Skeletal muscle cell (primary cell): ENCODE results near the gene SEMA3E.
A peak's percentile ranks its signal among the peaks of the same experiment; 100 is the strongest.

Experiments
- DNase-seq: peaks from one replicate; pipeline ENCODE4 v3.0.0-alpha.2; 2010; ENCODE audit warnings: low read depth
- H3K4me3 ChIP-seq: 2 replicates; pipeline ENCODE4 v1.5.1; 2011; ENCODE audit warnings: low read depth, mild to moderate bottlenecking, control low read depth, low read length, moderate library complexity

SEMA3E gene

DNA sequence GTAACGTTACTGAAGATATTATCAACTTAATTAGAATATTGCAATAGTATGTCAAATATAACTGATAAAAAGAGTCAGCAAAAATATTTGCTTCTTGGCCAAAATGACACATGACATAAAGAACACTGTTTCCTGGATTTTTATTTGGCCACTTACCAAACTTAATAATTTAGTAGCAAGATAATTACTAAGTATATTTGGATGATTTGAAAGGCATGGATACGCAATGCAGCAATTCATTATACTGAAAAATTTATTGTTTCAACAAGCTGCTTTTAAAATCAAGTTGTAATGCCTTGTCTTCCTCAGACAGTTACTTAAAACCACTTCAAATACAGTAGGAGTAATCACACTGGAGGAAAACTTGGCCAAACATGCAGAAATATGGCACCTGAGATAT, 234.0 kb downstream of the SEMA3E start:
- no peak for DNase-seq
- no peak overlapping the region for H3K4me3 ChIP-seq

DNA sequence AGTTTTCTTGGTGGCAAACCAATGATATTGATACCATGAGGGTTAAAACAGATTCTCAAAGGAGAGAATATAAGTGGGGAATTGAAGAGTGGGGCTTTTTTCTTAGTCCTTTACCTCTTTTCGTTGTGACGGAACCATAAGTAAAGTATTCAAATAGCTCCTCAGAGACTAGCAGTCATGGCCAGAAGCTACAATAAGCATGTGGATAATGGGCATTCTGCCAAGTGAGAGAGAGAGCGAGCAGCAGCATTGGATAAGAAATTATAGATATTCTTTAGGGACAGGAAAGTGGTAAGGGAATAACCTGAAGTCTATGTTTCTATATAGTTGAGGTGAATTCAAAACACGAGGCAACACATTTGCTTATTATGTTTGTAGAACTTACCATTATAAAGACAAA, 235.1 kb downstream of the SEMA3E start:
- peak; percentile 43 for DNase-seq
- H3K4me3 ChIP-seq, result no peak overlapping the region

DNA sequence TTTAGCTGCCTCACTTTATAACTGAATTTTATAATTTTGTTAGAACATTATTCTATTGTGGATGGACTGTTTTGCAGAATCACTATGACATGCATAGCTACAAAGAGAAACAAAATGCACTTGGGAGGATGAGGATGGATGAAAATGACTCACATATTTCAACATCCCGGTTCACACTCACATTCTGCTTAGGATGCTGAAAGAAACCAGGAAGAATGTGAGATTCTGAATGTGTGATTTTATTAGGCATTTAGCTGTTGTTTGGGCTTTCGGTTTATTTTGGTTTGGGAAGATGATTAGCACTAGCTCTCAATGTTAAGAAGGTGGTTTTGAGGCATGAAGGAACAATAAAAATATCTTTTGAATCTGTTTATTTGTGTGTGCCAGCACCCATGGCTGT, 235.5 kb downstream of the SEMA3E start:
- peak; percentile 61 for DNase-seq
- H3K4me3 ChIP-seq, result no peak overlapping the region

DNA sequence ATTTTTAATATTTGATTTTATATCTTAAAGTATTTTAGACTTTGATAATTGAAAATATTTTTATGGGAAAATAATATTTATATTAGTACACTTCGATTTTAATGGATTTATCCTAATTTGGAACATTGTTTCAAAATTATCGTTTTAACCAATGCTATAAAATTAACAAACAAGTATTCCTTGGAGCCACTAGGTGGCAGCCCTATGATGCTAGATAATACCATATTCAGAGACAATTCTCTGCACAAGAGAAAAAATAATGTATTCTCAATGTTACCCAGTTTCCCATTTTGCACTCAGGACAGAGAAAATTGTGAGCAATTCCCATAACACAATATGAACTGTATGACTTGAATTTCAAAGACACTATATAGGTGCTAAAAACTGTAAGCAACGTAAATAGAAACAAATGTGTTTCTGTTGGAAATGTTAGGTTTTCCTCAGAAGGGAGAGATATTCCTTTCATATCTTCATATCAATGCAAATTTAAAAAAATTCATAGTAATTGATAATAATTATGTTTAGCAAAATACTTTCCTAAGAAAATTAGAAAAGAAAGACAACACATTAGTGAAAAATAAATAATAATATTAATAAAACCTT, 237.8 kb downstream of the SEMA3E start:
- DNase-seq, result no peak
- H3K4me3 ChIP-seq, result no peak overlapping the region

DNA sequence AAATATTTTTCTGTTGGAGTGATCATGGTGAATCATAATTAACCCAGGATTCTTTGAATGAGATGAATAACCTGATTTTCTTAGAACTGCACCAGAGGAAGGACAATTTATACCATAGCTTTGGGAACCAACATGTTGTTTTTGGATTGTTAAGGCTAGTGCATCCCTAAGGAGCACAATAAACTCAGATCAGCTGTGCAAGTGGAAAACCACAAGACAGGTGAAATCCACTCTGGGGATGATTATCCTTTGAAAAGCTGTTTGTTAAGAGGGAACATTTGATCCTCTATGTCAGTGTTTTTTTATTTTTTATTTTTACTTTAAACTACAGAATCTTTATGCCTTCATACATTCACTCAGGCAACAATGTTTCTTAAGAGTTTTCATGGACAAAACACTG, 254.2 kb downstream of the SEMA3E start:
- no peak for DNase-seq
- no peak overlapping the region for H3K4me3 ChIP-seq

DNA sequence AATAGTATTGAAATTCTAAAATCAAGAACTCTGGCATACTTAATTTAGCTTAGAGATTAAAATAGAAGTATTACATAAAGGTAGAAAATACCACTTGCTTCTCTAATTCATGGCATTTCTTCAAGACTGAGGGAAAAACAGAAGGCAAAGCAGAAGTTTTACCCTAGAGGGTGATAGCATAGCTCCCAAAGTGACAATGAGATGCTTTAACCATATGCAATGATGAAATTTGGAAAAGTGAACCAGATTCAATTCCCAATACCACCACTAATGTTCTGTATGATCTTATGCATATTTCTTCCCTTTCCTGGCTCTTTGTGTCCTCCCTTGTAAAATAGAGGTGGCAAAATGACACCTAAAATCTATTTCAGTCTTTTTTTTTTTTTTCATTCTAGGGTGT, 260.5 kb downstream of the SEMA3E start:
- no peak for DNase-seq
- no peak overlapping the region for H3K4me3 ChIP-seq

DNA sequence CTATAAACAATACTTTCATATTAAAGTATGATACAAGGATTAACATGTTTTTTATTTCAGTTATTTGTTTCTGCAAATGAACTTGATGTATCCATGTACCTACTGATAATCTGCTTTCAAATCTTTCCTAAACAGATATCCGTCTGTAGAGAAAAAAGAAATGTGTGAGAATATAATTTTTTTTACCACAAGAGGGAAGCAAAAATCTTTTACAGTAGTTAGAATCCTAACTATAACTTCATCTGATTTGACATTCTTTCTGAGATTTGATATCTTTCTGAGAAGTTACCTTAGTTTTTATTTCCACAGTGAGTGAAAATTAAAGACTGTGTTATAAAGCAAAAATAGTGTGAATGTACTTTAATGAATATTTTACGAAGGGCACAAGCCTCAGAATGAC, 282.3 kb downstream of the SEMA3E start:
- no peak overlapping the region for H3K4me3 ChIP-seq
- DNase-seq, result no peak

DNA sequence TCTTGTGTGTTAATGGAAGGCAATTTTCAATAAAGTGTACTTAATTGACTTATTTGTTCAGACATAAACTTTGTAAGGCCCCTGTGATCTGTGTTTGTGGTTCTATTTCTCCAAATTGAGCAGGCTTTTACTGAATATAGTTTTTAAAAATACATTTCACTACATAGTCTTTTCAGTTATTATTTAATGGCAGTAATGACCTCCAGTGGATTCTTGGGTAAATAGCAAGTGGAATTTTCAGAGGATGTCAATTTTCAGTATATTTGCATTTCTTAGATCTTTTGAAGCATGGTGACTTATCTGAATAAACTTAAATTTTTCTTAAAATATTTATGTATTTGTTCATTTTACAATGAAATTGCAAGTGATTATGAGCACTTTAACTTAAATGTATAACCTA, 283.2 kb downstream of the SEMA3E start:
- no peak for DNase-seq
- no peak overlapping the region for H3K4me3 ChIP-seq

DNA sequence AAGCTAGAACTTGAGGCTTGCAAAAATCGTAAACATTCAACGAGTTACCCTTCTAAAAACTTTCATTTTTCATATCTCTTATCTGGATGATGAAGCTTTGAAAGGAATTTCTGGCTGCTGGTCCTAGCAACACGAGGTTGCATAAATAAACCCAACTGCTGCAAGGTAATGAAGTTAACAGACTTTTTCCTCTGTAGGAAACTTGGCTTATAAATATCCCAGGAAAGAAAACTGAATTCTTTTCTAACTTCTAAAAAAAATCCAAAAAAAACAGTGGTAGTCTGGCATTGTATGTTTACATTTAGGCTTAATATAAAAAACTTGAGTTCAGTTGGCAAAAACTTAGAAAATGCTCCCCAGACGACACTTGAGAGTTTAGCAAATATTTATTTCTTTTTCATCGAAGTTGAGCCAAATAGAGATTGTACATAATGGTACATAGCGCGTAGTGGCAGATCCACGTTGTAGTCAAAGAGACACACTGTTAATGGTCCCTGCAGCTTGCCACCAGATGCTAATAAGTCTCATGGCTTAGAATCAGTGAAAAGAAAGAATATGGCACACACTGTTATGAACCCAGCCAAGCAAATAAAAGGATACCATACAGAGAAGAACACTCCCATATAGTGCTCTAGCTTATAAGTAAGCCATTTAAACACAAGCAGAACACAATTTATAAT, 285.9 kb downstream of the SEMA3E start:
- no peak overlapping the region for H3K4me3 ChIP-seq
- no peak for DNase-seq

DNA sequence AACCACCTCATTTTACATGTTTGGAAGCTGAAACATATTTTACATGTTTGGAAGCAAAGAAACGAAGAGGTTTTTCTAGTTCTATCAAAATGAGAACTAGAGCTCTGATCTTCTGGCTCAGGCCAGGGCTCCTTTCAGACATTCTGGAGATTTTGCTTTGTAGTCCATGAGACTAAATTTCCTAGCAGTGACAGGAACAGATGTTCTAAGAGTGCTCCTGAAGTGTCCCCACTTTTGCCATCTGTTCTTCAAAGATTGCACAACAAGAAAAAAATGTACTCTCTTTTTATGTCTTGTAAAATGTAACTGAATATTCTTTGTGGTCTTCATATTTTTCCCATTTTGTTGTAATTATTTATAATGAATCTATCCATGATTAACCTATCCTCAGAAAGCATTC, 289.8 kb downstream of the SEMA3E start:
- DNase-seq, result no peak
- no peak overlapping the region for H3K4me3 ChIP-seq

DNA sequence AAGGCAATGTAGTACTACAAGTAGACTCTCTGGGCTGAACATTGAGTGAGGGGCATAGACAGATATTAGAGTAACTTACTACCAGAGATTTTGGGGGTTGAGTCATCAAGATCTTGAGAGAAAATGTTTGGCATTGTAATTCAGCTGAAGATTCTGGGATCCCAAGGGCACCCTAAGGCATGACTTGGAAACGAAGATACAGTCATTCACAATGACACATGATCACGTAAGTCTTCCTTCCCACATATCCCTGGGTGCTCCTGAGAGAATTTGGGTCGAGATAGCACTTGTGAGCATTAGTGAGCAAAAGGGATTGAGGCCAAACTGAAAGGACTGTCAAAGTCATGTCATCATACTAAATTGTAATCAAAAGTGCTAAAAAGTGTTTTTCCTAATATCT, 293.8 kb downstream of the SEMA3E start:
- H3K4me3 ChIP-seq, result no peak overlapping the region
- DNase-seq, result peak; percentile 21

DNA sequence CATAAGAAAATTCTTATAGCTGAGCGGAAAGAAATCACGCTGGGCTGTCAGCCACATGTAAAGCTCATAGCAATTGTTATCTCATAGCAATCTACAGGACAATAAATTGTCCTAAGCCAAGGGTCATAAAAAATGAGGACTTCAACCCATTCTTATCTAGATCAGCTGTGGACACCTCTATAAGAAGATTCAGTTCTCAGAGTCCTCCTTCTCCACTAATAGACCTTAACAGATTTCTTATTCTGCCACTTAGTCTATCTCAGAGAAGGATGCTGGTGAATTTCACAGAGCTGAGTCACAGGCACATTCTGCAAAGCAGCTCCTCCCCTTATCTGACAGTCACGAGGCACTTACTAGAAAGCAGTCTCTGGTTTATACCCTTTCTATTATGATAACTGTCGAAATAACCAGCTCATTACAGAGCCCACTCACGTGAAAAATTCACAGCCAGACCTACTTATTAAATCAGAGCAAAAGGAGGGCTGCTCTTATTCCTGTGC, 300.9 kb downstream of the SEMA3E start:
- H3K4me3 ChIP-seq, result no peak overlapping the region
- peak; percentile 30 for DNase-seq

DNA sequence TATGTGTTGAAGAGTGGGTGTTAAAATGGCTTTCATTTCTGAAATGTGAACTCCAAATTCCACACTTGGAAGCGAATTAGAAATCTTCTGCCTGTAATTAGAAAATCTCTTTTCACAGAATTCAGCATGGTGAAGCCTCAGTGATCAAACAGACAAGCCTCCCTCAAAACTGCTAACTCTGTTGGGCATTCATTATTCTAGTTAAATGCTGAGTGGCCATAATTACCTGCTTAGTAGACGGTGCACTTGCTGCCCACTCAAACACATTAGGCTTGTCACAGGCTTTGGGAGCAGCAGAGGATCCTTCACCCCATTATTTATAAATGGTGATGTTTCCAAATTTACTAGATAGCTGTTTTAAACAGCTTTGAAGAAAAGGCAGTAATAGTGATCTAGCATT, 309.0 kb downstream of the SEMA3E start:
- DNase-seq, result no peak
- H3K4me3 ChIP-seq, result no peak overlapping the region

DNA sequence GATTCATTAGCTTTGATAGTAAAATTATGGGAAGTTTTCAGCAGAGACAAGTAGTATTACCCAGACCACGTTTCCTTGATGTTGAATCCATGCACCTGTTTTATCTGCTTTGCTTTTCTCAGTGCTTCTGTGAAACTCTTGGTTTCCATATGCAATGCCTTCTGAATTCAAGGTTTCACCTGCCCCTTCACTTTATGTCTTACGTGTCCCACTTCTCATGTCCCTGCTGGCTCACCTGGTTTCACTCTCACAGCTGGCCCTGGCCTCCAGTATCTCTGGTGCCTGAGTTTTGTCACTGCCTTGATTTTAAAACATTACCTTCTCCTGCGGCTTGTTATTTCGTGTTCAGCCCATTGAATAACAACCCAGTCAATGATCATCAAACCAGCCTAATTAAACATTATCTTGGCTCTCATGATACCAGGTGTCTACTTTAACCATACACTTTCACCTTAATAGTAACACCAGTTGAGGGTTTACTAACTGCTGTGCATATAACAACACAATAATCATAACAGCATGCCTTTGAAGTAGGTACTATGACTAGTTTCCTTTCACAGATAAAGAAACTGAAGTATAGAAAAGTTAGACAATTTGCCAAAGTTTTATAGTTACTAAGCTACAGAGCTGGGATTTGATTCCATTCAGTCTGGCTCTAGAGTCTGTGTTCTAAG, 310.5 kb downstream of the SEMA3E start:
- no peak overlapping the region for H3K4me3 ChIP-seq
- DNase-seq, result no peak

DNA sequence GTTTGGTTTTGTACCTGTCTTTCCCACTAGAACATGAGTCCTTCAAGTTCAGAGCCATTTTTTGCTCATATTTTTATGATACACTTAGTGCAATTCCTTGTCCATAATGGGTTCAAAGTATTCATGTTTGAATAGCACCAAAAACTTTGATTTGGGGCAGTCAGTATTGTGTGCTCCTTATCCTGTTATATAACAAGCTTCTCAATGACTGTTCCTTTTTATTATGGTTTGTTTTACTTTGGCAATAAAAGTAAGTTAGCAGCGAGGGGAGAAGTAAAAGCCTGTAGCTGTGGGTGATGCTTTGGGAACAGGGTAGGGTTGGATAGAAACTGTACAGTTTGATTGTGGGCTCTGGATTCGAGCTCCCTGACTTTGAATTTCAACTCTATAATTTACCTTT, 311.9 kb downstream of the SEMA3E start:
- DNase-seq, result no peak
- no peak overlapping the region for H3K4me3 ChIP-seq

DNA sequence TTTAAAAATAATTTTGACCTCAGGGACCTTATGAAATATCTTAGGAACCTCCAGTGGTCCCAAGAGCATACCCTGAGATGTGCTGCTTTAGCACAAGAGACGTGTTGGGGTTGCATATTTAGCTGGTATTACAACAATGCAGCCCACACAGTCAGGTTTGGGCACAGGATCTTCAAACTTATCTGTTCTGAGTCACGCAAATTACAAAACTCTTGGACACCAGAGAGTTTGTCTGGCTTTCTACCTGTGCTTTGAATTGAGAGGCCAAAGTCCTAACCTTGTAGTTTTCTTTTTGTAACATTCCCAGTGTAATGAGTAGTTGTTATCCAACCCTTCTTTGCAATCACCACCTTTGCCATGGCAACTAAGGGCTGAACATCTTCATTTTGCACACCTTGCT, 322.7 kb downstream of the SEMA3E start:
- H3K4me3 ChIP-seq, result no peak overlapping the region
- no peak for DNase-seq

DNA sequence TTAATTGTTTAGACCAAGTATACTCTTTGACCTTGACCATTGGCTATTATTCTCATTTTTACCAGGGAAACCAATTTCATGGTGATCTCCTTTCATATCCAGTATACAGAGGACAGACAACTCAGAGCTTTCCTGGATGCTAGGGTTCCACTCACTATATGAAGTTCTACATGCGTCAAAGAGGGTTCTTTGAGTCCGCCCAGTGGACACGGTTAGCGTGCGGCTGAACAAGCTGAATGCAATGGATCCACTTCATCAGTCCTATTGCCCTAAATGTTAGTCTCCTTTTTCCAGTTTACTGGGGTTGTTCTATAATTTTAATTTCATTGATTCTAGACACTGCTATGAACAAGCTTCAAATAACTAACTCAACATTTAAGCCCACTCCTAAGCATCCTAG, 323.9 kb downstream of the SEMA3E start:
- no peak for DNase-seq
- no peak overlapping the region for H3K4me3 ChIP-seq

DNA sequence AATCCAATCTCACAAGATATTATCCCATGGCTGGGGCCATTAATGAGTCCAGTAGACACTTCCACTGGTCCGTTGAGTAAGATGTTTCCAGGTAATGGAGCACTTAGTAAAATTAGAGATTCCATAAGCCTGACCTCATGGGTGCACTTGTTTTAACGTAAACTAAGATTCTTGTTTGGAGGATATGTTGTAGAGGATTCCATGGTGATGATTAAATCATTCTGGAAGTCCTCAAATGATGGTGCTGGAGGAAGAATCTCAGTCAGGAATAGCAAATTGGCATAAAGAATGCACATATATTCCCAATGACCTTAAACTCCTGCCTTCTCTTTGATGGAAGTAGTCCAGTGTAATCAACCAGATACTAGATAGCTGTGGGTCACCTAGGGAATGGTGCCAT, 324.3 kb downstream of the SEMA3E start:
- DNase-seq, result no peak
- H3K4me3 ChIP-seq, result no peak overlapping the region

DNA sequence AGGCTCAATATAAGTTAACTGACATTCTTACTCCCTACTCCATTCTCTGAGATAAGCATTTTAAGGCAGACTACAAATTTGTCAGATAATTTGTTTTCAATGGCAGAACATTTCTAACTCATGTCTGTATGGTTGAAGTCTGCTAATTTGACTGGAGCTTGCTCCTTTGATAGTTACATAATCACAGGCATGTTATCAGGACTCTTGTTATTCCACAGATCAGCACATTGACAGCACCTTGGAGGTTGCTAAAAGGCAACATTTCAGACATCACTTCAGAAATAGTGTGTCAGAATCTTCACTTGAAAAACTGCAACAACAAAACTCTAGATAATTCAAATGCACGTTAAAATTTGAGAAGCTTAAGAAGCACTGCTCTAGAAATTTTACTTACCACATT, 327.9 kb downstream of the SEMA3E start:
- DNase-seq, result no peak
- H3K4me3 ChIP-seq, result no peak overlapping the region

DNA sequence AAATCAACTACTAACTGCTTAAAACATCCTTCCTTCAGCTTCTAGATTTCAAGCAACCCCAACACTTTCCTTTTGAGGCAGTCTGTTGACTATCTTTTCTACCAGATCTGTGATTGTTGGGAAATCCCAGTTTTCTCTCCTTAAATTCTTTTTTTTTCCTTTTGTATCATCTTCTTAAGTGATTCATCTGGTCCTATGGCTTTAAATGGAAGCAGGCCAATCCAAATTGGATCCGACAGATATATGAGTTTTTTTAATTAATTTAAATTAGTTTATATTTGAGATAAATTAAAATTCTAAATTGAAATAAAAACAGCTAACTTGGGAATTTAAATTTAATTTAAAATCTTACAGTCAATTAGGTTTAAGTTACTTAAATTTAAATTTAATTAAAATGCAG, 335.0 kb downstream of the SEMA3E start:
- no peak overlapping the region for H3K4me3 ChIP-seq

More for the DNA sequence above, 335.0 kb downstream of the SEMA3E start:
- no peak for DNase-seq
